Muscle of leg (tissue), 11 donors: ENCODE measurements around the gene CD8B2. TPM values are rescaled to one million over a fixed set of nuclear protein-coding genes. Genes with fewer than 3 reads are reported as not detected.
"Not testable (repeated sequence)": the region's sequence is repeated elsewhere in the genome, so short reads cannot be mapped to it uniquely, and the experiment has no call there.

Source experiments
- DNase-seq: peaks from one replicate; pipeline ENCODE4 v3.0.0; 2013
- H3K27ac ChIP-seq: one replicate; pipeline ENCODE4 v1.5.1; 2013; ENCODE audit warnings: mild to moderate bottlenecking, low read length, control low read depth
- H3K27me3 ChIP-seq: one replicate; pipeline ENCODE4 v1.6.1; 2013; ENCODE audit warnings: low read length; ENCODE audit not compliant: control insufficient read depth, insufficient read depth
- H3K36me3 ChIP-seq: one replicate; pipeline ENCODE4 v1.6.1; 2013; ENCODE audit warnings: low read length; ENCODE audit not compliant: control insufficient read depth, insufficient read depth
- H3K4me1 ChIP-seq: one replicate; pipeline ENCODE4 v1.6.1; 2013; ENCODE audit warnings: low read length; ENCODE audit not compliant: control insufficient read depth, insufficient read depth
- H3K4me3 ChIP-seq: one replicate; pipeline ENCODE4 v1.5.1; 2013; ENCODE audit warnings: low read length, control low read depth
- H3K9me3 ChIP-seq: replicated peaks from 2 replicates; pipeline ENCODE4 v1.6.1; 2013; ENCODE audit warnings: low read depth, low read length; ENCODE audit not compliant: control insufficient read depth
- WGBS: methylation state at CpG from one replicate; pipeline ENCODE4 v1.1.5; 2013; ENCODE audit warnings: missing lambda C conversion rate; ENCODE audit not compliant: insufficient coverage; 5-methylcytosine and 5-hydroxymethylcytosine counted together
- polyA plus RNA-seq, 8 donors: library from polyadenylated mRNA; unstranded; fragments of 120-200 nt; gene quantifications; one replicate each; pipeline versions ENCODE4 v1.2.1 to v1.2.3, GENCODE V29; 2013; ENCODE audit warnings: inconsistent platforms in 1 of 8, low replicate concordance in 1 of 8; ENCODE audit not compliant: insufficient read length in 8 of 8, insufficient read depth in 1 of 8
- total RNA-seq: library from RNA; stranded (reverse); fragments of 120-200 nt; gene quantifications from one replicate; pipeline ENCODE4 v1.2.4, GENCODE V29; 2013

The CD8B2 gene
- total and polyA plus RNA-seq, 9 donors, result 0.04 to 0.19 (median 0.09) TPM; not detected in 1

DNA sequence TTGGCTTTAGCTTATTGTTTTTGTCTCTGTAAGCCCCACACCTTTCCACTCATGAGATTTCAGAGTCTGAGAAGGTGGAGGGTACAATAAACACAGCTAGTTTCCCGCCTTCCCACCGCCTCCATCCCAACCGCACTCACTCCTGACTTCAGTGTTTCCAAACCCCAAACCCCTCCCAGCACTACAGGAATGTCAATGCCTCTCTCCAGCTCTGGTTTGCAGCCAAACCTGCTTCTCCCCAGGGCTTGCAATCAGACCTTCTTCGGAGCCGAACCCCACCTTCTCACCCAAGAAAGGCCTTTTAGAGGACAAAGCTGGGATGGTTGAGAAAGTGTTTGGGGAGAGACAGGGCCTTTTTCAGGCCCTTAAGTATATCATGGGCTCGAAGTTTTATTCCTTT lies 5.7 kb downstream of the CD8B2 start:
- not testable (repeated sequence) for H3K27me3 ChIP-seq, H3K36me3 ChIP-seq, H3K4me1 ChIP-seq, H3K27ac ChIP-seq, H3K9me3 ChIP-seq, H3K4me3 ChIP-seq
- peak; percentile 56 for DNase-seq
- 47% methylated on average over 2 of the region's 6 CpGs for WGBS

DNA sequence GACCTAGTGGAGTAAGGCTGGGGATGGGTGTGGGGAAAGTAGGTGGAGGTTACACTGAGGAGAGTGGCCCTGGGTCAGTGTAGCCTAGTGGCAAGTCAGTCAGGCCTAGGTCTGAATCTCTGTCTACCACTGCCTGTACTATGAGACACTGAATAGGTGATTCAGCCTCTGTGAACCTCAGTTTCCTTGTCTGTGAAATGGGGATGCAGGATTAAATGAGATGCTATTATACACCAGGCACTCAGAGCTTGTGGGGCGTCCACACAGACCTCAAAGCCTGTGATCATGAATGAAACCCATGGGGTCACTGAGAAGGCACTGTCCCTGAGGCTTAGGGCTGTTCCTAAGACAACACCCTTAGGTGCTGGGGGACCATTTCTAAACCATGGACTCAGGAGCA lies 11.4 kb downstream of the CD8B2 start:
- not testable (repeated sequence) for H3K4me1 ChIP-seq, H3K36me3 ChIP-seq, H3K4me3 ChIP-seq, H3K9me3 ChIP-seq, H3K27me3 ChIP-seq, DNase-seq, H3K27ac ChIP-seq
- no CpG with 5 or more reads among the region's 1 CpG for WGBS

DNA sequence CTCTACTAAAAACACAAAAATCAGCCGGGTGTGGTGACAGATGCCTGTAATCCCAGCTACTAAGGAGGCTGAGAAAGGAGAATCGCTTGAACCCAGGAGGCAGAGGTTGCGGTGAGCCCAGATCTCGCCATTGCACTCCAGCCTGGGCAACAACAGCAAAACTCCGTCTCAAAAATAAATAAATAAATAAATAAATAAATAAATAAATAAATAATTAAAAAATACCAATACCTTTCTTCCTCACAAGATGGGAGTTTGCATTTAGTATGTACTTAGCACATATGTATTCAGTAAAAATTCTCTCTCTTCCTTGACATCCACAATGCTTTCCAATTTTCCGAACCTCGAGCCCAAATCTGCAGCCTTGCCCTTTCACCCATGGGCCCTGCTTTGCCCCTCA lies 13.2 kb downstream of the CD8B2 start:
- not testable (repeated sequence) for H3K9me3 ChIP-seq, H3K27me3 ChIP-seq, H3K36me3 ChIP-seq, DNase-seq, H3K27ac ChIP-seq, H3K4me3 ChIP-seq, H3K4me1 ChIP-seq
- no CpG with 5 or more reads among the region's 7 CpGs for WGBS

DNA sequence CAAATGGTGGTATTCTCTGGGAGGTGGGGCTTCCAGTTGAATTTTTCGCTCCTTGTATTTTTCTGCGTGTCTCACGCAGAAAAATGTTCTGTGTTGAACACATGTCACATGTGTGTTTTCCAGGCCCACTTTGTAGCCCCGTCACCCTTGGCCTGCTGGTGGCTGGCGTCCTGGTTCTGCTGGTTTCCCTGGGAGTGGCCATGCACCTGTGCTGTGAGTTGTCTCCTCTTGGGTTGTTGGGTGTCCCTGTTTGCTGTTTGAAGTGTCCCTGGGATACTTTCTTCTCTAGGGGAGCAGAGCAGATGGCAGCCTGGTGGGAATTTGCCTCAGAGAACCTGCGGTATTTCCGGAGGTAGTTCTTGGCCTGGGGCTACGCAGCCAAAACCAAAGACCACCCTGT lies 15.2 kb downstream of the CD8B2 start:
- not testable (repeated sequence) for H3K27me3 ChIP-seq, H3K36me3 ChIP-seq, H3K4me1 ChIP-seq, H3K27ac ChIP-seq, DNase-seq, H3K9me3 ChIP-seq, H3K4me3 ChIP-seq
- WGBS, result 80% methylated on average over 2 of the region's 8 CpGs

DNA sequence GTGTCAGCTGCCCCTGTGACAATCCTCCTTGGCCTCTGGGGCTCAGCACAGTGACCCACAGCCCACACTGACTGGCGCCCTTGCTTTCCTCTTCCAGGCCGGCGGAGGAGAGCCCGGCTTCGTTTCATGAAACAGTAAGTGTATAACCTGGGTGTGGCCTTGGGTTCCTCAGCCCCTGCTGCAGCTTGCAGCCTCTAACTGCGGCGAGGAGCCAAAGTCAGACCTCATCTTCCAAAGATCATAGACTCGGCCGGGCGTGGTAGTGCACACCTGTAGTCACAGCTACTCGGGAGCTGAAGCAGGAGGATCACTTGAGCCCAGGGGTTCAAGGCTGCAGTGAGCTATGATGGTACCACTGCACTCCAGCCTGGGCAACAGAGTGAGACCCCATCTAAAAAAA lies 17.0 kb downstream of the CD8B2 start:
- 87% methylated on average over 3 of the region's 11 CpGs for WGBS
- not testable (repeated sequence) for H3K27me3 ChIP-seq, H3K4me1 ChIP-seq, DNase-seq, H3K27ac ChIP-seq, H3K4me3 ChIP-seq, H3K9me3 ChIP-seq, H3K36me3 ChIP-seq

DNA sequence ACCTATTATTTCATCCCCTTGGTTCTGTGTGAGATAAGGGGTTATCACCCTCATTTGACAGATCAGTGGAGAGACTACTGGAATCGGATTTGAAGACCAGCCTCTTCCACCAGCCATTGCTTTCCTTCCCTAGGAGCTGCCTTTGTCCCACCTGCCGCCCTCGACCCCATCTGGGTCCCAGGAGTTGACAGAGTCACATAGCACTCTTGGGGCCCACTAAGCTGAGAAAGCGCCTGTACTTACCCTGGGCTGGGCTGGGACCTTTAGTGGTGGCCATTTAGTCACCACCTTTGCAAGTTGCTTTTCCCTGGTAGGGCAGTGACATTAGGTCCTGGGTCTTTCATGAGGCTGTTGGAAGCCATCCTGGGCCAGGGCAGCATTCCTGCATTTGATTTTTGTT lies 17.6 kb downstream of the CD8B2 start:
- H3K36me3 ChIP-seq, H3K27ac ChIP-seq, H3K27me3 ChIP-seq, DNase-seq, H3K9me3 ChIP-seq, H3K4me1 ChIP-seq, H3K4me3 ChIP-seq: not testable (repeated sequence)
- WGBS, result 81% methylated on average over 3 of the region's 4 CpGs

DNA sequence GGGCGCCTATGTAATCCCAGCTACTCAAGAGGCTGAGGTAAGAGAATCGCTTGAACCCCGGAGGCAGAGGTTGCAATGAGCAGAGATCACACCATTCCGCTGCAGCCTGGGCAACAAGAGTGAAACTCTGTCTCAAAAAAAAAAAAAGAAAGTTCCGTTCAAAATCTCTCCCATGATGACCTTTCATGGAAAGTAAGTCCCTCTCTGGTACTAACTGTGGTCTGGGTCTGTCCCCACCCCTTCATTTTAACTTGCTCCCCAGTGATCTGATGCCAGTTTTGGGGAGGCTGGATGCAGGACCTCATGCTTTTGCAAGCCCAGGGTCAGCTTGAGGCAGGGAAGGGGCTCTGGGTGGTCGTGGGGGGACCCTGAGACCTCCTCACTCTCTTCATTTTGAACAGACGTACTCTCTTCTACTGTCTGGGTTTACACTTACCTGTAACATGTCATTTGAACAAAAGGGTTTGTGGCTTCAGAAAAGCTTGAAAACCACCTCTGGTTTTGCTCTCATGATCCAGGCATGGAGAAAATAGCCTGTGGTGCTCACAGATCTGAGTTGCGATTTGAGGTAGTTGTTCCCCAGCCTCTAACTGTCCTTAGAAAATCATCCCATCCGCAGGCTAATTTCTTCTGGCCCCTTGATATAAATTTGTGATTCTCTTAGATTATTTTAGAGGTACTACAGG lies 19.0 kb downstream of the CD8B2 start:
- H3K9me3 ChIP-seq, H3K4me3 ChIP-seq, DNase-seq, H3K4me1 ChIP-seq, H3K27ac ChIP-seq, H3K36me3 ChIP-seq, H3K27me3 ChIP-seq: not testable (repeated sequence)
- WGBS, result 100% methylated on average over 1 of the region's 9 CpGs

DNA sequence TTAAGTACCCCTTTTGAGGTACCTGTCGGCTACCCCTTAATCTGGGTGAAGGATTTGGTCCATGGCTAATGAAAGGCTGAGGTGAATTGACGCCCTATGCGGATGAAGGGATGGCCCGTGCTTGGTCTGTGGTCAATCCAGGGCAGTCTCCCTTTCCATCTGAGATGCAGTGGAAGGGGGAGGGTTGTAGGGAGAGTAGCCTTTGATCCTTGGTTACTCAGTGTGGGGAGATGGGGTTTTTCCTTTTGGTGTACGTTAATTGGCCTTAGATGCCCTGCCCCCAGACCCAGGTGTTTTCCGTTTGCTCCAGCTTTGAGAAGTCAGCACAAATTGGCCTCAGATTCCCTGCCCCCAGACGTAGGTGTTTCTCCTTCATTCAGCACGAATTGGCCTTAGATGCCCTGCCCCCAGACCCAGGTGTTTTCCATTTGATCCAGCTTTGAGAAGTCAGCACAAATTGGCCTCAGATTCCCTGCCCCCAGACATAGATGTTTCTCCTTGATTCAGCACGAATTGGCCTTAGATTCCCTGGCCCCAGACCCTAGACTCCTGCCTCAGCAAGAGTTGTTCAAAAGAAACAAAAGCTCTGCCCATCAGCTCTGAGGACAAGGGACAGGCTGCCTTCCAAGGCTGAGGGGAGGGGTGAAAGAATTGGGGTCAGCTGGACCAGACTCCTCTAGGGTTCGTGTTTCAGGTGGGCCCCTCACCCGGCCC lies 21.7 kb downstream of the CD8B2 start:
- DNase-seq, H3K27ac ChIP-seq, H3K36me3 ChIP-seq, H3K4me3 ChIP-seq, H3K9me3 ChIP-seq, H3K27me3 ChIP-seq, H3K4me1 ChIP-seq: not testable (repeated sequence)
- WGBS, result no CpG with 5 or more reads among the region's 11 CpGs

DNA sequence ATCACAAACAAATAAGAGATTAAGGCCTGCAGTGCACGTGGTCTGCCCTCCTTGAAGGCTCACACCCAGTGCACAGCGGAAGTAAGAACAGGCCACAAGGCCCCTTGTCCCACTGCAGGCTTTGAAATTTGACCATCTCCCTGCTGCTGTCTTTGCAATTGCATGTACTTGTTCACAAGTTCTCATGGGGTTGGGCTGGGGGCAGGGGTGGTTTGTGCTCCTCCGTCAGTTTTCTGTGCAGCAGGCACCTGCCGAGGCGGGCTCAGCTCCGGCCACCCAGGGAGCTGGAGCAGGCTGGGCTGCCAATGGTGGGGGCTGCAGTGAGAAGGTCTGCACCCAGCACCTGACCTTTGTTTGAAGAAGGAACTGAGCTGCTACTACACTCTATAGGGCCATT lies 22.2 kb downstream of the CD8B2 start:
- not testable (repeated sequence) for H3K27me3 ChIP-seq, H3K4me3 ChIP-seq, H3K4me1 ChIP-seq, H3K27ac ChIP-seq, H3K36me3 ChIP-seq, H3K9me3 ChIP-seq, DNase-seq
- WGBS, result no CpG with 5 or more reads among the region's 6 CpGs

DNA sequence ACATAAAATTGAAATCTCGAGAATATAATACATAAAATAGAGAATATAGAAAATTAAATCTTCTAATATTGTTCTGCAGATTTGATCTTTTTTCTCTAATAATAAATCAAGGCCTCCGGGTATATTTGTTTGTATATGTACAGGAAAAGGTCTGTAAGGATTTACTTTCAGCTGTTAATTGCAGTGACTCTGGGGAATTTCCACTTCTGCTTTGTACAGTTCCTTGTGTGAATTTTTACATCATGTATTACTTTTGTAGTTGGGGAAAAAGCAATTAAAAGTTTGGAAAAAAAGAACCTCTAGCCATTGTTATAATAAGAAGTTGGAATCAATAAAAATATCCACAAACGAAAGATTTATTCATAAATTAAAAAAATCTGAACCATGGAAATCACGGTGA lies 23.6 kb downstream of the CD8B2 start:
- not testable (repeated sequence) for H3K4me1 ChIP-seq, H3K4me3 ChIP-seq, H3K36me3 ChIP-seq, H3K27ac ChIP-seq, H3K9me3 ChIP-seq, H3K27me3 ChIP-seq
- no CpG with 5 or more reads among the region's 4 CpGs for WGBS
- DNase-seq, result peak; percentile 15

DNA sequence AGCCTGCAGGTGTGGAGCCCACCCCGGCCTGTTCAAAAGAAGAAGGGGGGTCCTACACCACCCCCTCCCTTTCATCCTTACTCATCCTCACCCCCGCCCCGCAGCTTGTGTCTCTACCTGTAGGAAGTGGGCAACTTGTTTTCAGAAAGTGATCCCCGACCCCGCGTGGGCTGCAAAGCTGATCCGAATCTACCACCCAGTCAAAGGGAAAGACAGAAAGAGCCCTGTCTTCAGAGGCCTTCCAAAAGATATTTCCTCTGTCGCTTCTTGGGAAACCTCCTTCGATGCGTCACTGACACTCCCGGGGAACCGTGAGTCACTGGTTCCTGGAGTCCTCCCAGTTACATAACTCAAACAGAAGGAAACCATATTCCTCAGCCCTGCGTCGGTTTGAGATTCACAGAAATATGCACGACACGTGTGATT lies 24.3 kb downstream of the CD8B2 start:
- H3K4me1 ChIP-seq, H3K9me3 ChIP-seq, H3K27ac ChIP-seq, H3K27me3 ChIP-seq, H3K36me3 ChIP-seq, H3K4me3 ChIP-seq: not testable (repeated sequence)
- DNase-seq, result peak; percentile 88
- WGBS, result 9% methylated on average over 6 of the region's 16 CpGs
